ENCODE data around the gene MAGI2. TPM values are rescaled to one million over a fixed set of nuclear protein-coding genes. Genes with fewer than 3 reads are reported as not detected.

Gene MAGI2
- polyA plus RNA-seq, 3 donors, result 0.03 to 0.11 TPM; not detected in 1

GRCh38 chr7:78535655-78536054, 917.8 kb downstream of the MAGI2 start:
- peaks cover 12% of the 10 kb centered on the region in 2 donors for H3K9me3 ChIP-seq (replicated peaks in 1 of 2; ENCODE audit: control insufficient read depth in 1 of 2, insufficient read depth in 1 of 2, low read length in 2 of 2)
- H3K9me3 Mint-ChIP-seq, result peaks cover 9 to 22% (median 11%) of the 10 kb centered on the region in 7 donors
- no peak overlapping the region for H3K4me3 Mint-ChIP-seq
- no peak overlapping the region for H3K4me3 ChIP-seq (replicated peaks in 1 of 3; ENCODE audit: low read depth in 2 of 3, low read length in 3 of 3)
- H2AFZ ChIP-seq (ENCODE audit: insufficient read depth, low read depth, low read length, poor library complexity, severe bottlenecking), result no peak overlapping the region
- no peak overlapping the region for H3K27ac Mint-ChIP-seq
- H3K4me1 ChIP-seq (ENCODE audit: control insufficient read depth in 1 of 2, insufficient read depth in 2 of 2, low read length in 2 of 2), result no peaks in the 10 kb centered on the region
- intact Hi-C loops (cut with micrococcal nuclease), result no loop called here
- H3K4me1 Mint-ChIP-seq, result no peaks in the 10 kb centered on the region
- H3K79me2 ChIP-seq (ENCODE audit: insufficient read depth, low read length), result no peaks in the 10 kb centered on the region
- WGBS (ENCODE audit: insufficient coverage), result 60% methylated on average over 4 of the region's 7 CpGs
- H3K27me3 Mint-ChIP-seq (ENCODE audit: low read depth in 3 of 3), result peaks cover 0 to 2% (median 0%) of the 10 kb centered on the region in 3 donors
- TF ChIP-seq CTCF (IDR thresholded peaks at IDR 0.05), result no peak
- H3K27me3 ChIP-seq (ENCODE audit: control insufficient read depth in 2 of 2, insufficient read depth in 2 of 2, low read length in 2 of 2), result no peaks in the 10 kb centered on the region
- H3K4me2 ChIP-seq (replicated peaks; ENCODE audit: extremely low read depth, low read length, poor library complexity, severe bottlenecking), result no peak overlapping the region
- DNase-seq, result no peak
- H4K20me1 ChIP-seq (ENCODE audit: insufficient read depth, low read length), result no peaks in the 10 kb centered on the region
- H3K27ac ChIP-seq (ENCODE audit: low read depth in 1 of 2, low read length in 2 of 2), result no peak overlapping the region
- H3K9ac ChIP-seq (ENCODE audit: insufficient read depth, low read length, poor library complexity, severe bottlenecking), result no peak overlapping the region
- no peaks in the 10 kb centered on the region for H3K36me3 ChIP-seq (replicated peaks in 1 of 2; ENCODE audit: control insufficient read depth in 1 of 2, insufficient read depth in 2 of 2, low read length in 2 of 2)
- no peaks in the 10 kb centered on the region for H3K36me3 Mint-ChIP-seq

GRCh38 chr7:78530351-78530750, 923.1 kb downstream of the MAGI2 start:
- Mint-ChIP-seq H3K4me3 (no peak overlapping the region), H3K4me1 (no peaks in the 10 kb centered on the region), H3K36me3 (no peaks in the 10 kb centered on the region), H3K27ac (no peak overlapping the region), H3K9me3 (peaks cover 0 to 9% (median 3%) of the 10 kb centered on the region in 7 donors), H3K27me3 (ENCODE audit: low read depth in 3 of 3) (peaks cover 0 to 2% (median 0%) of the 10 kb centered on the region in 3 donors)
- Histone ChIP-seq H3K27me3 (ENCODE audit: control insufficient read depth in 2 of 2, insufficient read depth in 2 of 2, low read length in 2 of 2) (no peaks in the 10 kb centered on the region), H2AFZ (ENCODE audit: insufficient read depth, low read depth, low read length, poor library complexity, severe bottlenecking) (no peak overlapping the region), H3K36me3 (replicated peaks in 1 of 2; ENCODE audit: control insufficient read depth in 1 of 2, insufficient read depth in 2 of 2, low read length in 2 of 2) (no peaks in the 10 kb centered on the region), H3K9me3 (replicated peaks in 1 of 2; ENCODE audit: control insufficient read depth in 1 of 2, insufficient read depth in 1 of 2, low read length in 2 of 2) (no peaks in the 10 kb centered on the region), H3K79me2 (ENCODE audit: insufficient read depth, low read length) (no peaks in the 10 kb centered on the region), H3K4me3 (replicated peaks in 1 of 3; ENCODE audit: low read depth in 2 of 3, low read length in 3 of 3) (no peak overlapping the region), H3K4me1 (ENCODE audit: control insufficient read depth in 1 of 2, insufficient read depth in 2 of 2, low read length in 2 of 2) (no peaks in the 10 kb centered on the region), H3K9ac (ENCODE audit: insufficient read depth, low read length, poor library complexity, severe bottlenecking) (no peak overlapping the region), H3K27ac (ENCODE audit: low read depth in 1 of 2, low read length in 2 of 2) (no peak overlapping the region), H3K4me2 (replicated peaks; ENCODE audit: extremely low read depth, low read length, poor library complexity, severe bottlenecking) (no peak overlapping the region), H4K20me1 (ENCODE audit: insufficient read depth, low read length) (no peaks in the 10 kb centered on the region)
- DNase-seq, result no peak
- WGBS (ENCODE audit: insufficient coverage), result no CpG with 5 or more reads among the region's 4 CpGs
- TF ChIP-seq CTCF (IDR thresholded peaks at IDR 0.05), result no peak
- intact Hi-C loops (cut with micrococcal nuclease), result no loop called here

Data from CD14-positive monocyte (primary cell).